HG03066 (cell line): Measurements from ENCODE around the gene CCNE1.
"Not testable (repeated sequence)": the region's sequence is repeated elsewhere in the genome, so short reads cannot be mapped to it uniquely, and the experiment has no call there.

Experiments used
- ATAC-seq: cut with Tn5 transposase; IDR thresholded peaks from one replicate; pipeline ENCODE4 v1.9.1; 2021; ENCODE audit warnings: low read depth; ENCODE audit not compliant: unreplicated experiment

Gene CCNE1

GRCh38 chr19:29812080-29812880 lies 489 bp downstream of the CCNE1 start:
- peak; percentile 6 for ATAC-seq

DNA sequence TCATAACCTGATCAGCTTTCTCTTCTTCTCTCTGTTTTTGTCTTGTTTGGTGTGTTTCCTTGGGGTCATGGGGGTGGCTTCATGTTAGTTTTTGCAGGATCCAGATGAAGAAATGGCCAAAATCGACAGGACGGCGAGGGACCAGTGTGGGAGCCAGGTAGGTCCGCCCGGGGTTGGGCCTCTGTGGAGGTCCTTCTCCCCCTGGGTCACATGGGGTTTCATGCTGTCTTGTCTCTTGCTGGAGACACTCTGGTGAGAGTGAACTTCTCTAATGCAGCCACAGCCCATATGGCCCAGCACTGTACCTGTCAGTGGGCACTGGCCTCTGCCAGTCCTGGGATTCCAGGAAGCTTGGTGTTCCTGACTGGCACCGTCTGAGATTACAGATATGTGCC lies 1.1 kb downstream of the CCNE1 start:
- ATAC-seq = no peak

DNA sequence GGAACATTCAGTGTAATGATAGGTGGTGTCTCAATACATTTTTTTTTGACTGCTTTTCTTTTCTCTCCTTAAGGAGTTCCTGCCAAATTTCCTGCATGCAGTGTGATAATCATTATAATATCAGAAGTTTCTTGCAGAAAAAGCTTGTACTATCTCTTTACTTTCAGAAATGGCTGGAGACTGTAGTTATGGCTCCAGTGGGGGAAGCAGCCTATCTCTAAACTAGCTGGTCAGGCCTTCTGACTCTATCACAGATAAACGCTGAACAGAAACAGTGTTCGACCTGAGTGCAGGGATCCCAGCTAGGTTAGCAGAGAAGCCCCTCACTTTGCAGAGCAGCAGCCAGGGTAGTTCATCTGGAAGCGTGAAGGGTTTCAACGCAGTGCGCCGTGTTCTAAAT lies 1.9 kb downstream of the CCNE1 start:
- no peak for ATAC-seq

DNA sequence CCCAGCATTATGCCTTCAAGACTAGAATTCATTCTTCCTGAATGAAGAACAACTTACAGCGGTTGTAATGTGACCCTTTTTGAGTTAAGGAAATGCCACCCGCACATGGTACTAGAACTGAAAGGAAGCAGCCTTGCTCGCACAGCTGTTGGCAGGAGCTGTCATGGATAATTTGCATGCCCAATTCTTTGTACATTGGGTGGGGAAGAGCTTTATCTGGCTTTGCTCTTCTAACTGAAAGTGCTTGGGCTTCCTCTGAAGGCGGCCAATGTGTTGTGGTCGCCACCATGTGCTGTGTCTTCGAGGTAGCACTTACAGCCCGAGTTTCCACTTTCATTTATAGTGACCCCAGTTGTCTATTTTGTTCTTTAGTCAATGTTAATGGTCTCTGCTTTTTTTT lies 3.4 kb downstream of the CCNE1 start:
- ATAC-seq = no peak

DNA sequence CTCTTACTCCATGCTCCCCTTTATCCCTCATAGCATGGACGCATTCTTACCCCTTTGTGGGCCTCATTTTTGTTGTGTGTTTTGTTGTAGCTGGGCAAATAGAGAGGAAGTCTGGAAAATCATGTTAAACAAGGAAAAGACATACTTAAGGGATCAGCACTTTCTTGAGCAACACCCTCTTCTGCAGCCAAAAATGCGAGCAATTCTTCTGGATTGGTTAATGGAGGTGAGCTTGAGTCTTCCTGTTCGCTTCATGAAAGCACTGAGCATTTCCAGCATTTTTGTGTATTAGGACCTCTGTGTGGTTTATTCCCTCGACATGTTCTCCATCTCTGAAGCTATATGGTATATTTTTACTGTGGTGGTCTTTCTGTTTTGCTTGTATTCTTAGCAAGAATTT lies 5.5 kb downstream of the CCNE1 start:
- no peak for ATAC-seq

GRCh38 chr19:29819300-29819699 lies 7.5 kb downstream of the CCNE1 start:
- ATAC-seq = no peak

DNA sequence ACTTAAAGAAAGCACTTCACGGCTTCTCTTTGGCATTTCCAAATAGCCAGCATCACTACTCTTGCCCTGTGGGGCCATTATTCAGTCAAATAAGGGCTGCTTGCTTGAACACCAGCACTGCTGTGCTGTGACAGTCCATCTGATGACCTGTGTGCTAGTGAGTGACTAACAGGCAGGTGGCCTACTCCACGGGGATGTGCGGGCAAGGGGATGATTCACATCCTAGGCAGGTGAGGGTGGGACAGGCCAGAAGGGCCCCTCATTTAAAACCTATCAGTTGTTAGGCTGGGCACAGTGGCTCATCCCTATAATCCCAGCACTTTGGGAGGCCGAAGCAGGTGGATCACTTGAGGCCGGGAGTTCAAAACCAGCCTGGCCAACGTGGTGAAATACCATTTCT lies 8.2 kb downstream of the CCNE1 start:
- ATAC-seq = no peak

DNA sequence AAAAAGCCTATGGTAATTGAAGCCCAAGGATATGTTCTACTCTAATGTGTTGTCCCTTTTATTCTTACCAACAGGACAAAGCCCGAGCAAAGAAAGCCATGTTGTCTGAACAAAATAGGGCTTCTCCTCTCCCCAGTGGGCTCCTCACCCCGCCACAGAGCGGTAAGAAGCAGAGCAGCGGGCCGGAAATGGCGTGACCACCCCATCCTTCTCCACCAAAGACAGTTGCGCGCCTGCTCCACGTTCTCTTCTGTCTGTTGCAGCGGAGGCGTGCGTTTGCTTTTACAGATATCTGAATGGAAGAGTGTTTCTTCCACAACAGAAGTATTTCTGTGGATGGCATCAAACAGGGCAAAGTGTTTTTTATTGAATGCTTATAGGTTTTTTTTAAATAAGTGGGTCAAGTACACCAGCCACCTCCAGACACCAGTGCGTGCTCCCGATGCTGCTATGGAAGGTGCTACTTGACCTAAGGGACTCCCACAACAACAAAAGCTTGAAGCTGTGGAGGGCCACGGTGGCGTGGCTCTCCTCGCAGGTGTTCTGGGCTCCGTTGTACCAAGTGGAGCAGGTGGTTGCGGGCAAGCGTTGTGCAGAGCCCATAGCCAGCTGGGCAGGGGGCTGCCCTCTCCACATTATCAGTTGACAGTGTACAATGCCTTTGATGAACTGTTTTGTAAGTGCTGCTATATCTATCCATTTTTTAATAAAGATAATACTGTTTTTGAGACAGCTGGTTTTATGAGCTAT lies 12.0 kb downstream of the CCNE1 start:
- ATAC-seq = no peak

- not testable (repeated sequence) for ATAC-seq
Observed at GRCh38 chr19:29825263-29825662, 13.5 kb downstream of the CCNE1 start.

GRCh38 chr19:29831041-29831548 lies 19.3 kb downstream of the CCNE1 start:
- ATAC-seq = no peak

GRCh38 chr19:29831686-29832085 lies 19.9 kb downstream of the CCNE1 start:
- ATAC-seq = no peak

GRCh38 chr19:29832801-29833200 lies 21.0 kb downstream of the CCNE1 start:
- no peak for ATAC-seq

DNA sequence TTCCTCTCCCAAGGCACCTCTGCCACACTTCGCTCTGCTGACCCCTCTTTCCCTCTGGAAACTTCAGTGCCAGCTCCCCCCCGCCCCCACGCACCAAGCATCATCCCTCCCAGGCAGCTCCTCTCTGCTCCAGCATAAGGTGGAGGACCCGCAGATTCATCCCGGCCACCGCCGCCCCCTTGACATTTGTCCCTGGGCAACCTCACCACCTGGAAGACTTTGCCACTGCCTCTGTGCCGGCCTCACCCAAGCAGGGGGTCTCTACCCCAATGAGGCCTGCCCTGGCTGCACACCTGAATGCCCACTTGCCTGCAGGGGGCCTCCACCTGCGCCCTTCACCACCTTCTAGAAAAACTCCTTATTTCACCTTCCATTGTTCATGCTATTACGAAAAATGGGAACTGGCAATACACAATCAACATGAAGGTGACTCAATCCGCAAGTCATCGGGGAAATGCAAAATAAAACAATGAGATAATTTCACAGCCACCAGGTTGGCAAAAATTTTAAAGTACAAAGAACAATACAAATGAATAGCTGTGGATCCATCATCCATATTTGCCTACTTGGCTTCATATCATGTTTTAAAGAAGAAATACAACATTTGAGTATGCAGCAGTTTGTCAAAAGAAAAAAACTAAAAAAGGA lies 21.9 kb downstream of the CCNE1 start:
- ATAC-seq = no peak

DNA sequence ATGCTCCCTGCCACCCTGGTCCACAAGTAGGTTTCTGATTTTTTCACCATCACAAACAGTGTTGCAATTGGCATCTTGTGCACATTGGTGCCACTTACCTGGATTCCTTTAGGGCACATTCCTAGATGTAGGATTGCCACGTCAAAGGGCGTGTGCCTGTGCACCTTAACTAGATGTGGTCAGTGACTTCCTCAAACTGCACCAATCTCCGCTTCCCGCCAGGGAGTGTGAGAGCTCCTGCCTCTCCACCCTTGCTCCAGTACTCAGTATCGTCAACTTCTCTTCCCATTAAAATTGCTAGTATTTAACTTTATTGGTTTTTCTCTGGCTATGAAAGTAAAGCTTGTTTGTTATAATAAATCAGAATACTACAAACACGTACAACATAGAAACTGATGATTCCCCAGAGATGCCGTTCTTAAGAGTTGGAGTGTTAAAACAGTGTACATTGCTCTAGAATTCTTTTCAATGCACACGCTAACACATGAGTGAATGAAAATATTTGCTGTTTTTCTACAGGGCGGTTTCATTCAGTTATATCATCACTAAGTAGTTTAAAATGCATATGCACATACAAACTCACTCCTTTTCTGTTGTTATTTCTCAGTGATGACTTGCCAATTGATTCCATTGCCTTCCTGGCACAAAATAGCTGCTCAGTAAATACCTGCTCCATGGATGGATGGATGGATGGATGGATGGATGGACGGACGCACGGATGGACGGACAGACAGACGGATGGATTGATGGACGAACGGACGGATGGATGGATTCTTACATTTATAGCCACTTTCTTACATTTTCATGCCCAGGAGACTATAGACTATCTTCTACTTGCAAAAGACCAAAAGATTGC lies 23.4 kb downstream of the CCNE1 start:
- ATAC-seq = no peak

DNA sequence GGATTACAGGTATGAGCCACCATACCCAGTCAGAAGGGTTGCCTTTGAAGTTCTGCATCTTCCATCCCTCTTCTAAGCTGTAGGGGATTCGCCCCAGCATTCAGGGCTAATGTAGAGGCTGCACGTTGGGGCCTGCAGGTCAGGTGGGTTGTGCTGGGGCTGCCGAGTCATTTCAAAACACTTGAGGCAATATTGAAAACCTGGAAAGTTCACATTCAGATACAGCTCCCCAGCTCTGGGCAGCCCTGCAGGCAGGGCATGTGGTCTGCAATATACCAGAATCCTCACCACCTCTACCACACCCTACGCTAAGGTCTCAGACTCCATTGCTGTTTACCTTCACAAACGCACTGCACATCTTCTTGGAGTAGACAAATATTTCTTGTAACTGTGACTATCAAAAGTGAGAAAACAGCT lies 24.6 kb downstream of the CCNE1 start:
- peak; percentile 47 for ATAC-seq

DNA sequence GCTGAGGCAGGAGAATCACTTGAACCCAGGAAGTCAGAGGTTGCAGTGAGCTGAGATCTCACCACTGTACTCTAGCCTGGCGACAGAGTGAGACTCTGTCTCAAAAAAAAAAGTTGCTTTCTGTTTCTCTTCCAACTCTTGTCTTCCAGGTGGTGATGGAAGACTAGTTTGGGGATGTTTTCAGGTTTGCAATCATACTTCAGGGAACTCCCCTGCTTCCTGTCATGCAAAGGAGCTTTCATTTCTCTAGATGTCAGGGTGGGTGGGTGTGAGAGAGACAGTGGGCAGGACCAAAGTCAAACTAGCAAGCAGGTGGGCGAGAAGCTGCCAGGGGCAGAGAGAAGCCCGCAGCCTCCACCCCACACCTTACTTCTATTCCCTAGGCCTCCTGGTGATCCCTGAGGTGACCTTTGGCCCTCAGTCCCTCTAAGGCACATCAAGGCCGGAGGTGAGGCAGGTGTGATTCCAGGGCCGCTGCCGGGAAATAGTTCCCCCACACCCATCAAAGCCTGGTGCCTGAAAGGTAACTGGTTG lies 25.7 kb downstream of the CCNE1 start:
- ATAC-seq = peak; percentile 81

- ATAC-seq = no peak
Observed at GRCh38 chr19:29837996-29838395, 26.2 kb downstream of the CCNE1 start.

DNA sequence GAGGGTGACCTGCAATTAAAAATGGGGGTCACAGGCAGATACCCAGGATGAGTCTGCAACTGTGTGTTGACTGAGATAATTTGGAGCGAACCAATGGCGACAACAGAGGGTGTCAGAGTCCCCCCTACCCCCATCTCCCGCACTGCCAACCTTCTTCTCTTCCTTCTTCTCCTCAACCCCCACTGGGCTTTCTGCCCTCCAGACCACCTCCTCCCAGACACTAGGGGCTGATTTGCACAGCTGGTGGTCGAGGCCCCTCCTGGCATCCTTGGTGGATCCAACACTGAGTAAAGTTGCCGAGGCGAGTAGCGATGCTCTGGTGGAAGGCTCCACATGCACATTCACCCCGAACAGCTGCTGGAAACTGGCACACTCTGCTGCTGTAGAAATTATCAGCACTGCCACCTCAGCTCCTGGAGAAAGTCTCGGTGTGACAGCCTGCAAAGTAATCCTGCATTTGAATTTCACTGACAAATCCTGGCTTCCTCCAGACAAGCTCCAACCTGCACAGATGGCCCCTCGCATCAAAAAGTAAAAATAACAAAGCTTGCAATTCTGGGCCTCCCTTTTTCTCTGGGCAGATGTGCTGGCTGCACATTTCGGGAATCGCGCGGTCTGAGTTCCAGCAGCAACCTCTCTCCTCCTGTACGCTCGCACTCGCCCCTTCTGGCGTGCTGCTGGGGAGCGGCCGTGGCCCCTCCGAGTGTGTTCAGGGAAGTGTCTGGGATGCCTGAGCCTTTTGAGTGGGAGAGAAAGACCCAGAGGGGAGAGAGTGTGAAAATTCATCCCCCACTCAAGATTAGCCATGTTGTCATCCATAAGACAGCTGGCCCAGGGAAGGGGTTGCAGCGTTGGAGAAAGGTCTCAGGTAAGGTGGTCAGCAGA lies 28.5 kb downstream of the CCNE1 start:
- ATAC-seq = no peak

DNA sequence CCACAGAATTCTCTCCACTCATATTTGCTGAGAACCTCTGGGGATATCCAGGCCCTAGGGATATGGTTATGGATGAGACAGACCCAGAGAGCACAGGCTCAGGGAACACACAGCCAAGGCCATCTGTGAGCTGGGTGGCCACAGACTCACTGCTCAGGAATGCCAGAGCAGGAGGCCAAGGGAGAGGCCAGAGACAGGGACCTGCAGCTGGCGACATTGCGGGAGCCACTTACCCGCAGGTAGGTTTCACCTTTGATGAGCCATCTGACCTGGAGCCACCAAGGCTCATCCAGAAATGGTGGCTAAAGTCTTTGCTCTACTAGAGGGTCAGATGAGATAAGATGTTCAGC lies 29.4 kb downstream of the CCNE1 start:
- ATAC-seq = no peak
